Esophagus muscularis mucosa (tissue), 4 donors: ENCODE measurements around the gene IFNA10. TPM values are rescaled to one million over a fixed set of nuclear protein-coding genes. Genes with fewer than 3 reads are reported as not detected.
"Not testable (repeated sequence)": the region's sequence is repeated elsewhere in the genome, so short reads cannot be mapped to it uniquely, and the experiment has no call there.

Experiments used
- DNase-seq: peaks from one replicate; pipeline ENCODE4 v3.0.0-alpha.2; 2017; ENCODE audit errors: extremely low spot score
- H3K27ac ChIP-seq, 4 donors: fragments of 200-600 bp; sonication (generic); replicated peaks in 1 of 4; 1 replicate in 3 of 4; 2 replicates in 1 of 4; pipeline ENCODE4 v1.5.1; 2016 to 2019; ENCODE audit warnings: mild to moderate bottlenecking in 1 of 4
- H3K27me3 ChIP-seq, 4 donors: fragments of 200-600 bp; sonication (generic); one replicate each; pipeline versions ENCODE4 v1.5.1 to v1.6.0; 2016 to 2019
- H3K36me3 ChIP-seq, 4 donors: fragments of 200-600 bp; sonication (generic); one replicate each; pipeline ENCODE4 v1.5.1; 2016 to 2019
- H3K4me1 ChIP-seq, 4 donors: fragments of 200-600 bp; sonication (generic); one replicate each; pipeline ENCODE4 v1.5.1; 2016 to 2019
- H3K4me3 ChIP-seq, 4 donors: fragments of 200-600 bp; sonication (generic); 1 replicate in 2 of 4; 2 replicates in 2 of 4; pipeline ENCODE4 v1.5.1; 2016 to 2019; ENCODE audit warnings: mild to moderate bottlenecking in 4 of 4, moderate library complexity in 1 of 4
- H3K9me3 ChIP-seq, 4 donors: fragments of 200-600 bp; sonication (generic); 1 replicate in 3 of 4; 2 replicates in 1 of 4; pipeline ENCODE4 v1.5.1; 2016 to 2019
- CTCF ChIP-seq, 3 experiments: fragments of 200-600 bp in 2 of 3; fragments of 450-650 bp in 1 of 3; sonication (generic) in 2 of 3; IDR thresholded peaks; one replicate each; pipeline ENCODE4 v1.5.1; 2017 to 2019; ENCODE audit warnings: antibody characterized with exemption in 3 of 3, mild to moderate bottlenecking in 2 of 3, moderate library complexity in 1 of 3
- EP300 ChIP-seq: sonication (generic); formaldehyde crosslinking; IDR thresholded peaks from one replicate; pipeline ENCODE4 v1.6.1; 2017; ENCODE audit warnings: antibody characterized with exemption
- POLR2A ChIP-seq: fragments of 450-650 bp; IDR thresholded peaks from one replicate; pipeline ENCODE4 v1.6.1; 2017; ENCODE audit warnings: antibody characterized with exemption, moderate library complexity, mild to moderate bottlenecking, low read depth
- POLR2AphosphoS5 ChIP-seq, 2 donors: sonication (generic); formaldehyde crosslinking; IDR thresholded peaks; one replicate each; pipeline ENCODE4 v1.6.1; 2017; ENCODE audit warnings: antibody characterized with exemption in 2 of 2
- WGBS: methylation state at CpG from one replicate; pipeline ENCODE4 v1.1.5; 2018; 5-methylcytosine and 5-hydroxymethylcytosine counted together
- intact Hi-C: fragments of 100-400 bp; cut with DNase I; formaldehyde crosslinking; loops from one replicate; pipeline ENCODE4 v1.15.1; 2023
- total RNA-seq, 4 donors: library from RNA; depleted of rRNA; stranded (reverse); fragments of >200 nt; gene quantifications; one replicate each; pipeline versions ENCODE4 v1.1.0 to v1.2.1, GENCODE V29; 2016

Gene IFNA10
- not detected for total RNA-seq

GRCh38 chr9:21207043-21207442 lies at the start of gene IFNA10:
Gene IFNA10 (minus strand): TSS chr9:21207143. CDS start chr9:21207097, 46 bp downstream.
- H3K9me3 ChIP-seq, H3K27me3 ChIP-seq, intact Hi-C loops, DNase-seq, H3K27ac ChIP-seq, H3K36me3 ChIP-seq, H3K4me1 ChIP-seq, H3K4me3 ChIP-seq: not testable (repeated sequence)
- WGBS, result 91% methylated on average over 3 of the region's 3 CpGs

GRCh38 chr9:21255538-21256212 lies 48.7 kb upstream of the IFNA10 start:
- intact Hi-C loops, result no loop called here
- TF ChIP-seq POLR2AphosphoS5 (IDR thresholded peaks at IDR 0.05) (no peak), POLR2A (no peak), CTCF (IDR thresholded peaks at IDR 0.05) (no peak), EP300 (no peak)
- 67% methylated on average over 5 of the region's 5 CpGs for WGBS
- H3K27ac ChIP-seq, result no peak overlapping the region
- no peaks in the 10 kb centered on the region for H3K36me3 ChIP-seq
- H3K4me3 ChIP-seq, result no peak overlapping the region
- no peaks in the 10 kb centered on the region for H3K9me3 ChIP-seq
- peaks cover 0 to 7% (median 5%) of the 10 kb centered on the region in 4 donors for H3K4me1 ChIP-seq
- H3K27me3 ChIP-seq, result peaks cover 0 to 6% (median 0%) of the 10 kb centered on the region in 4 donors
- no peak for DNase-seq

- no peak for DNase-seq
- Histone ChIP-seq H3K27me3 (peaks cover 0 to 6% (median 0%) of the 10 kb centered on the region in 4 donors), H3K4me1 (peaks cover 0 to 7% (median 5%) of the 10 kb centered on the region in 4 donors), H3K9me3 (no peaks in the 10 kb centered on the region), H3K27ac (no peak overlapping the region), H3K36me3 (no peaks in the 10 kb centered on the region), H3K4me3 (no peak overlapping the region)
- intact Hi-C loops, result no loop called here
- WGBS, result 0% methylated on average over 3 of the region's 3 CpGs
- TF ChIP-seq POLR2AphosphoS5 (IDR thresholded peaks at IDR 0.05) (no peak), EP300 (no peak), CTCF (IDR thresholded peaks at IDR 0.05) (peak; percentile 21 to 42 (median 36)), POLR2A (no peak)
These were observed 46.0 kb upstream of the IFNA10 start for GRCh38 chr9:21252721-21253547.

- Histone ChIP-seq H3K27ac (no peak overlapping the region), H3K9me3 (no peaks in the 10 kb centered on the region), H3K27me3 (peaks cover 0 to 4% (median 0%) of the 10 kb centered on the region in 4 donors), H3K4me3 (no peak overlapping the region), H3K36me3 (no peaks in the 10 kb centered on the region), H3K4me1 (peaks cover 0 to 7% (median 5%) of the 10 kb centered on the region in 4 donors)
- intact Hi-C loops, result no loop called here
- 68% methylated on average over 4 of the region's 4 CpGs for WGBS
- no peak for DNase-seq
- TF ChIP-seq POLR2AphosphoS5 (IDR thresholded peaks at IDR 0.05) (no peak), EP300 (no peak), CTCF (IDR thresholded peaks at IDR 0.05) (no peak), POLR2A (no peak)
These were observed 44.7 kb upstream of the IFNA10 start for GRCh38 chr9:21251638-21252037.

- intact Hi-C loops, result no loop called here
- no peak for DNase-seq
- Histone ChIP-seq H3K9me3 (no peaks in the 10 kb centered on the region), H3K27me3 (peaks cover 0 to 4% (median 0%) of the 10 kb centered on the region in 4 donors), H3K4me3 (no peak overlapping the region), H3K27ac (no peak overlapping the region), H3K36me3 (no peaks in the 10 kb centered on the region), H3K4me1 (peaks cover 0 to 7% (median 5%) of the 10 kb centered on the region in 4 donors)
- TF ChIP-seq CTCF (IDR thresholded peaks at IDR 0.05) (no peak), POLR2AphosphoS5 (IDR thresholded peaks at IDR 0.05) (no peak), EP300 (no peak), POLR2A (no peak)
- 45% methylated on average over 1 of the region's 1 CpG for WGBS
These were observed 44.2 kb upstream of the IFNA10 start for GRCh38 chr9:21251190-21251589.
